PFSK-1 (cell line): Measurements from ENCODE around the gene HDC.

Experiments
- FOXP2 ChIP-seq: optimal IDR thresholded peaks from 2 replicates; pipeline ENCODE3; 2011; ENCODE audit warnings: borderline replicate concordance, control low read depth, inconsistent platforms; ENCODE audit not compliant: insufficient read depth; ENCODE audit errors: extremely low read length, extremely low read depth
- POLR2AphosphoS5 ChIP-seq: IDR thresholded peaks from 2 replicates; pipeline ENCODE4 v1.6.1; 2012; ENCODE audit warnings: low read depth, mild to moderate bottlenecking, control low read depth, low read length, moderate library complexity
- REST ChIP-seq, 2 experiments: IDR thresholded peaks; 2 replicates each; pipeline versions ENCODE4 v1.6.1 to v1.8.0; 2011 to 2012; ENCODE audit warnings: low read depth in 2 of 2, low read length in 2 of 2, control low read depth in 1 of 2, inconsistent platforms in 1 of 2, mild to moderate bottlenecking in 1 of 2, moderate library complexity in 1 of 2; ENCODE audit not compliant: insufficient read depth in 1 of 2
- SIN3A ChIP-seq: IDR thresholded peaks from 2 replicates; pipeline ENCODE4 v1.6.1; 2012; ENCODE audit warnings: mild to moderate bottlenecking, low read length, moderate library complexity, borderline replicate concordance; ENCODE audit not compliant: insufficient read depth
- TAF1 ChIP-seq: IDR thresholded peaks from 2 replicates; pipeline ENCODE4 v1.6.1; 2012; ENCODE audit warnings: low read length, control low read depth, borderline replicate concordance; ENCODE audit not compliant: insufficient read depth

HDC gene

GRCh38 chr15:50257924-50258323 lies 7.6 kb downstream of the HDC start:
- no peak for TF ChIP-seq TAF1

- no peak for TF ChIP-seq POLR2AphosphoS5
- no peak for TF ChIP-seq SIN3A
These were observed 8.2 kb downstream of the HDC start for GRCh38 chr15:50257332-50257731.

- no peak for TF ChIP-seq POLR2AphosphoS5
- TF ChIP-seq TAF1, result no peak
- no peak for TF ChIP-seq FOXP2
- no peak for TF ChIP-seq REST (IDR thresholded peaks at IDR 0.05; ENCODE audit: insufficient read depth in 1 of 2, low read depth in 2 of 2, low read length in 2 of 2)
- no peak for TF ChIP-seq SIN3A
These were observed 9.1 kb downstream of the HDC start for GRCh38 chr15:50256188-50257041.

- TF ChIP-seq FOXP2 (no peak), SIN3A (no peak), TAF1 (no peak), REST (IDR thresholded peaks at IDR 0.05; ENCODE audit: insufficient read depth in 1 of 2, low read depth in 2 of 2, low read length in 2 of 2) (no peak), POLR2AphosphoS5 (no peak)
These were observed 13.0 kb downstream of the HDC start for GRCh38 chr15:50252556-50252955.

GRCh38 chr15:50251638-50252182 lies 13.8 kb downstream of the HDC start:
- TF ChIP-seq REST (IDR thresholded peaks at IDR 0.05; ENCODE audit: insufficient read depth in 1 of 2, low read depth in 2 of 2, low read length in 2 of 2) (no peak), FOXP2 (no peak), SIN3A (no peak), POLR2AphosphoS5 (no peak), TAF1 (no peak)

GRCh38 chr15:50250760-50251394 lies 14.6 kb downstream of the HDC start:
- TF ChIP-seq POLR2AphosphoS5, result no peak
- no peak for TF ChIP-seq REST (IDR thresholded peaks at IDR 0.05; ENCODE audit: insufficient read depth in 1 of 2, low read depth in 2 of 2, low read length in 2 of 2)
- no peak for TF ChIP-seq FOXP2
- TF ChIP-seq TAF1, result no peak
- no peak for TF ChIP-seq SIN3A
